ENCODE data around the gene C4BPA.
A peak's percentile ranks its signal among the peaks of the same experiment; 100 is the strongest.

Gene C4BPA

GRCh38 chr1:207077470-207078377 lies 26.3 kb upstream of the C4BPA start:
- POLR2A ChIA-PET = no interaction called here
- no peaks in the 10 kb centered on the region for H3K9me3 ChIP-seq (ENCODE audit: control insufficient read depth, insufficient read depth, low read depth, low read length)
- no peaks in the 10 kb centered on the region for H3K36me3 ChIP-seq (ENCODE audit: control insufficient read depth in 2 of 2, insufficient read depth in 1 of 2, low read length in 2 of 2)
- H3K4me1 ChIP-seq (ENCODE audit: control insufficient read depth, insufficient read depth, low read length) = no peaks in the 10 kb centered on the region
- no peak overlapping the region for H3K27ac ChIP-seq (ENCODE audit: extremely low read depth, low read depth, low read length)
- CTCF ChIA-PET = interaction anchor here (0.5 to 4.8 kb wide), 15 partner anchors 19 to 587 kb away, joined by 3 to 20 read pairs (median 4); no protein-coding TSS in a partner anchor
- no peak overlapping the region for H3K4me3 ChIP-seq (ENCODE audit: low read depth, low read length)
- TF ChIP-seq ZNF654 (tag by site-specific recombination; IDR thresholded peaks at IDR 0.05; ENCODE audit: low read depth) (peak; percentile 95), ZNF660 (tag by site-specific recombination; IDR thresholded peaks at IDR 0.05) (peak; percentile 58; the same call in 1 of the 2 replicates), INSM2 (tag by site-specific recombination; IDR thresholded peaks at IDR 0.05) (no peak), PRDM4 (tag by site-specific recombination; IDR thresholded peaks at IDR 0.05) (no peak), ZBTB21 (tag by site-specific recombination; IDR thresholded peaks at IDR 0.05) (no peak), ZNF768 (tag by site-specific recombination; IDR thresholded peaks at IDR 0.05) (no peak), PRDM10 (tag by site-specific recombination; IDR thresholded peaks at IDR 0.05) (0 out of 2 replicates have a peak, but pooled peaks have one; percentile 23), ZNF449 (tag by site-specific recombination; IDR thresholded peaks at IDR 0.05) (no peak), ZNF426 (tag by site-specific recombination; IDR thresholded peaks at IDR 0.05) (no peak), CTCF (tag by site-specific recombination; IDR thresholded peaks at IDR 0.05) (peak; percentile 68; the same call in 1 of the 2 replicates), ZBTB17 (tag by site-specific recombination; IDR thresholded peaks at IDR 0.05) (peak; percentile 47), ZNF2 (tag by site-specific recombination; IDR thresholded peaks at IDR 0.05) (peak; percentile 60)

Measured in HEK293 (cell line).